Measurements from ENCODE around the gene HTRA1. TPM values are rescaled to one million over a fixed set of nuclear protein-coding genes. Genes with fewer than 3 reads are reported as not detected.

Gene HTRA1
- total RNA-seq, 2 donors from 2014 or later = 29.3 to 36.6 TPM

DNA sequence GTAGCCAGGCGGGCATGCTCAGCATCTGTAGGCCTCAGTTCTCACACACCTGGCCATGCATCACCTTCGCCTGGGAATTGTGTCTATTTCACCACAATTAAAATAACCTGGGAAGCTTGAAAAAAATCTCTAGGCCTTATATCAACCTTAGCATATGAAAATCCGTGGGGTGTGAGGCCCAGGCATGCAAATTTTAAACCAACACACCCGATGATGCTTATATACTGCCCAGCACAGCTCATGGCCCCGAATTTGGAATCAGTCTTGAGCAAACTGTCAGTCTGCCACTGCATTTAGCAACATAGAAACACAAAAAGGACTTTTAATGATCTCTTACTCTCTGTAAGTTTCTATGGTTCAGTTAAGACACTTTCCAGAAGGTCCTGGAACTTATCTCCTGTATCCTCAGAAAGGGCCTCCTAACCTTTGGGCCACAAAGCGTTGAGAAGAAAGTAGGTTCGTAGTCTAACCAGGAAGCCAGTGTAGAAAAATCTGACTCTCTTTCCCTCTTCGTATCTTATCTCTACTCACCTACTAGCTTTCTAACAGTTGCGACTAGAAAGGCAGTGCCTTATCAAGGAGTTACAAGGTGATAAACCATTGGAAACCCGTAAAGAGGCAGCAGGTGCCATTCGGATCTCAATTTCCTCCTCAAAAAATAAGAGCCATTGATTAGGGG lies 87.2 kb downstream of the HTRA1 start:
- intact Hi-C loops (cut with DNase I) = no loop called here
- TF ChIP-seq, protein P1, sequence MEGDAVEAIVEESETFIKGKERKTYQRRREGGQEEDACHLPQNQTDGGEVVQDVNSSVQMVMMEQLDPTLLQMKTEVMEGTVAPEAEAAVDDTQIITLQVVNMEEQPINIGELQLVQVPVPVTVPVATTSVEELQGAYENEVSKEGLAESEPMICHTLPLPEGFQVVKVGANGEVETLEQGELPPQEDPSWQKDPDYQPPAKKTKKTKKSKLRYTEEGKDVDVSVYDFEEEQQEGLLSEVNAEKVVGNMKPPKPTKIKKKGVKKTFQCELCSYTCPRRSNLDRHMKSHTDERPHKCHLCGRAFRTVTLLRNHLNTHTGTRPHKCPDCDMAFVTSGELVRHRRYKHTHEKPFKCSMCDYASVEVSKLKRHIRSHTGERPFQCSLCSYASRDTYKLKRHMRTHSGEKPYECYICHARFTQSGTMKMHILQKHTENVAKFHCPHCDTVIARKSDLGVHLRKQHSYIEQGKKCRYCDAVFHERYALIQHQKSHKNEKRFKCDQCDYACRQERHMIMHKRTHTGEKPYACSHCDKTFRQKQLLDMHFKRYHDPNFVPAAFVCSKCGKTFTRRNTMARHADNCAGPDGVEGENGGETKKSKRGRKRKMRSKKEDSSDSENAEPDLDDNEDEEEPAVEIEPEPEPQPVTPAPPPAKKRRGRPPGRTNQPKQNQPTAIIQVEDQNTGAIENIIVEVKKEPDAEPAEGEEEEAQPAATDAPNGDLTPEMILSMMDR (IDR thresholded peaks at IDR 0.05) = no peak
- TF ChIP-seq POLR2A (IDR thresholded peaks at IDR 0.05) = no peak
- ATAC-seq = no peak
- no peak for DNase-seq
- Histone ChIP-seq H3K27ac (no peak overlapping the region), H3K4me1 (no peaks in the 10 kb centered on the region), H3K27me3 (no peaks in the 10 kb centered on the region), H3K9me3 (no peaks in the 10 kb centered on the region), H3K36me3 (replicated peaks in 1 of 2; ENCODE audit: insufficient read depth in 1 of 2, low read depth in 2 of 2) (no peaks in the 10 kb centered on the region), H3K4me3 (no peak overlapping the region)
- 71 to 72% methylated on average over 11 of the region's 11 CpGs for WGBS, 2 donors

DNA sequence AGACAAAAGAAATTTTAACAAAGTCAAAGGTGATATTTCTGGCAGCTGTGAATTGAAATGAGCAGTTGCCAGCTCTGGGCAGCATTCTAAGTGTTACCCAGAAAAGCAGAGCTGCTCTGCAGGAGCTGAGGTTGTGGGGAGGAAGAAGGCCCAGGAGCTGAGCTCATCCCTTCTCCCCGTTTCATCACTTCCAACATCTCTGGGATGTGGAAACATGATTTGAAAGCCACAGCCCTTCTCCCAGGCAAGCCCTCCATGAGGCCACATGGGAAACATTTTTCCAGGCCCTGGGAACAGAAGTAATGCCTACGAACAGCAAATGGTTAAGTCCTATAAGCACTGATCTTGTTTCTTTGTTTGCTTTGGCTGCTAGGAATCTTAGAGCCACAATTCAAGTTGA lies 88.3 kb downstream of the HTRA1 start:
- TF ChIP-seq, protein P1 (IDR thresholded peaks at IDR 0.05) = no peak
- TF ChIP-seq POLR2A (IDR thresholded peaks at IDR 0.05) = no peak
- Histone ChIP-seq H3K36me3 (replicated peaks in 1 of 2; ENCODE audit: insufficient read depth in 1 of 2, low read depth in 2 of 2) (no peaks in the 10 kb centered on the region), H3K27me3 (no peaks in the 10 kb centered on the region), H3K4me1 (no peaks in the 10 kb centered on the region), H3K27ac (no peak overlapping the region), H3K4me3 (no peak overlapping the region), H3K9me3 (no peaks in the 10 kb centered on the region)
- intact Hi-C loops (cut with DNase I) = no loop called here
- ATAC-seq (no peak), DNase-seq (no peak)
- WGBS, 2 donors = 85 to 88% methylated on average over 2 of the region's 2 CpGs

- WGBS, 2 donors = 90 to 92% methylated on average over 9 of the region's 9 CpGs
- H3K4me3 ChIP-seq = no peak overlapping the region
- no peaks in the 10 kb centered on the region for H3K27me3 ChIP-seq
- H3K4me1 ChIP-seq = no peaks in the 10 kb centered on the region
- ATAC-seq (no peak), DNase-seq (no peak)
- intact Hi-C loops (cut with DNase I) = no loop called here
- no peaks in the 10 kb centered on the region for H3K9me3 ChIP-seq
- H3K36me3 ChIP-seq (replicated peaks in 1 of 2; ENCODE audit: insufficient read depth in 1 of 2, low read depth in 2 of 2) = no peaks in the 10 kb centered on the region
- no peak overlapping the region for H3K27ac ChIP-seq
- TF ChIP-seq POLR2A (IDR thresholded peaks at IDR 0.05) = no peak
- TF ChIP-seq, protein P1 (IDR thresholded peaks at IDR 0.05) = no peak
Measured at GRCh38 chr10:122550427-122550826, 89.1 kb downstream of the HTRA1 start.

DNA sequence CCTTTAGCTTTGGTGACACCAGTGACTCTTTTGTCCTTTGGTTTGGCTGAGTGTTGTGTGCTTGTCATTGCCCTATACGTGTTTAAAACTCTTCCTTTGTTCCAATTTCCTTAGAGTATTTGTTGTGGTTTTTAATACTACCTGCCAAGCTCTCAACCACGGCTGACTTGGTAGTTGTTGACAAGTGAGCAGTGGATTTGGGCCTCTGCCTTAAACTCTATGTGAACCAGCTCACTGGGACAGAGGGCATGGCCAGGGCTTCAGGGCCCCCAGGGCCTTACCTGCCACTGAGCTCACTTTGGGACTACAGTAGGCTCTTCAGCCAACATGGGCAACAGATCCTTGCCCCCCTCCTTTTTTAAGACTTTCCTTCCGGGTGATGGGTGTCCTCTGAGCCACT lies 89.6 kb downstream of the HTRA1 start:
- ATAC-seq (no peak), DNase-seq (no peak)
- Histone ChIP-seq H3K36me3 (replicated peaks in 1 of 2; ENCODE audit: insufficient read depth in 1 of 2, low read depth in 2 of 2) (no peaks in the 10 kb centered on the region), H3K27me3 (no peaks in the 10 kb centered on the region), H3K4me1 (no peaks in the 10 kb centered on the region), H3K4me3 (no peak overlapping the region), H3K27ac (no peak overlapping the region), H3K9me3 (no peaks in the 10 kb centered on the region)
- 71 to 75% methylated on average over 3 of the region's 3 CpGs for WGBS, 2 donors
- TF ChIP-seq, protein P1 (IDR thresholded peaks at IDR 0.05) = no peak
- no peak for TF ChIP-seq POLR2A (IDR thresholded peaks at IDR 0.05)
- intact Hi-C loops (cut with DNase I) = no loop called here

DNA sequence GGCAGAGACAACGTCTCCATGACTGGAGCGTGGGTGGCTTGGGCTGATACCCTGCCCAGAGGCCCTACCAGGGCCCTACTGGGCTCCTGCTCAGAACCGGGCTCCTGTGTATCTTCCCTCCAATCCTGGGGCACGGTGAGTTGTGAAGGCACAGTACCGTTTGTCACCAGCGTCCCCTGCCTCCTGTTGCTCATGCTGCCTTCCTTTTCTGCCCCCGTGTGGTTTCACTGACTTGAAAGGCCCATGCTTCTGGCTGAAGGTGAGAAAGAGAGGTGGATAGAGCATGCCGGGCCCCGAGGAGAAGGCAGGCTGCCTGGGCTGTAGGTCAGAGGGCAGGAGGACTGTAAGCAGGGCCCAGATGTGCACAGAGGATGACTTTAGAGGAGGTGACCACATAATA lies 90.1 kb downstream of the HTRA1 start:
- H3K27ac ChIP-seq = no peak overlapping the region
- H3K27me3 ChIP-seq = no peaks in the 10 kb centered on the region
- TF ChIP-seq, protein P1 (IDR thresholded peaks at IDR 0.05) = no peak
- no peak for TF ChIP-seq POLR2A (IDR thresholded peaks at IDR 0.05)
- no peaks in the 10 kb centered on the region for H3K36me3 ChIP-seq (replicated peaks in 1 of 2; ENCODE audit: insufficient read depth in 1 of 2, low read depth in 2 of 2)
- no peaks in the 10 kb centered on the region for H3K4me1 ChIP-seq
- H3K4me3 ChIP-seq = no peak overlapping the region
- ATAC-seq (no peak), DNase-seq (no peak)
- no peaks in the 10 kb centered on the region for H3K9me3 ChIP-seq
- WGBS, 2 donors = 69 to 80% methylated on average over 6 to 9 of the region's 9 CpGs
- intact Hi-C loops (cut with DNase I) = no loop called here
